Keratinocyte (primary cell): ENCODE data around the gene ANXA3. TPM values are rescaled to one million over a fixed set of nuclear protein-coding genes. Genes with fewer than 3 reads are reported as not detected.

Experiments
- DNase-seq: peaks from one replicate; pipeline ENCODE4 v3.0.0-alpha.2; 2011; ENCODE audit warnings: low read depth, missing footprints, low spot score
- FAIRE-seq: peaks from 2 replicates; lab custom pipeline; 2011; peaks lifted over from hg19 to GRCh38; lab: Jason Lieb, UNC
- H2AFZ ChIP-seq: 2 replicates; pipeline ENCODE4 v1.6.0; 2012; ENCODE audit warnings: low read length, control low read depth, inconsistent platforms; ENCODE audit not compliant: control insufficient read depth
- H3K27ac ChIP-seq: 2 replicates; pipeline ENCODE4 v1.5.1; 2011; ENCODE audit warnings: low read length; ENCODE audit not compliant: control insufficient read depth, insufficient read depth
- H3K27me3 ChIP-seq: 3 replicates; pipeline ENCODE4 v1.6.0; 2011; ENCODE audit warnings: low read length; ENCODE audit not compliant: control insufficient read depth, insufficient read depth; ENCODE audit errors: extremely low read depth
- H3K36me3 ChIP-seq, 2 experiments: 2 replicates in 1 of 2; 3 replicates in 1 of 2; pipeline ENCODE4 v1.5.1; 2011; ENCODE audit warnings: low read length in 2 of 2, mild to moderate bottlenecking in 1 of 2; ENCODE audit not compliant: control insufficient read depth in 2 of 2, insufficient read depth in 2 of 2; ENCODE audit errors: extremely low read depth in 1 of 2
- H3K4me1 ChIP-seq: 3 replicates; pipeline ENCODE4 v1.5.1; 2011; ENCODE audit warnings: low read length; ENCODE audit not compliant: control insufficient read depth, insufficient read depth; ENCODE audit errors: extremely low read depth
- H3K4me2 ChIP-seq: 3 replicates; pipeline ENCODE4 v1.6.0; 2011; ENCODE audit warnings: low read depth, low read length; ENCODE audit not compliant: control insufficient read depth, insufficient read depth; ENCODE audit errors: extremely low read depth
- H3K4me3 ChIP-seq, 3 experiments: fragments of 200-600 bp in 1 of 3; sonication (generic) in 1 of 3; 2 replicates in 2 of 3; 3 replicates in 1 of 3; pipeline ENCODE4 v1.5.1; 2011 to 2016; ENCODE audit warnings: low read length in 3 of 3, mild to moderate bottlenecking in 3 of 3, control low read depth in 2 of 3, inconsistent platforms in 1 of 3, low read depth in 1 of 3, mixed read lengths in 1 of 3, mixed run types in 1 of 3, moderate library complexity in 1 of 3; ENCODE audit not compliant: control insufficient read depth in 2 of 3, insufficient read depth in 2 of 3; ENCODE audit errors: extremely low read depth in 1 of 3
- H3K79me2 ChIP-seq: 2 replicates; pipeline ENCODE4 v1.6.0; 2012; ENCODE audit warnings: low read length; ENCODE audit not compliant: control insufficient read depth, insufficient read depth
- H3K9ac ChIP-seq: 3 replicates; pipeline ENCODE4 v1.6.0; 2011; ENCODE audit warnings: low read length; ENCODE audit not compliant: control insufficient read depth, insufficient read depth; ENCODE audit errors: extremely low read depth
- H3K9me1 ChIP-seq: 3 replicates; pipeline ENCODE4 v1.6.0; 2011; ENCODE audit warnings: low read length; ENCODE audit not compliant: control insufficient read depth, insufficient read depth; ENCODE audit errors: extremely low read depth
- H3K9me3 ChIP-seq: 2 replicates; pipeline ENCODE4 v1.5.1; 2012; ENCODE audit warnings: low read depth, low read length; ENCODE audit not compliant: control insufficient read depth
- H4K20me1 ChIP-seq: 3 replicates; pipeline ENCODE4 v1.6.0; 2011; ENCODE audit warnings: low read length; ENCODE audit not compliant: control insufficient read depth, insufficient read depth; ENCODE audit errors: extremely low read depth
- EZH2 ChIP-seq: IDR thresholded peaks from one replicate; pipeline ENCODE4 v1.6.1; 2012; ENCODE audit warnings: inconsistent platforms, mild to moderate bottlenecking, low read length, moderate library complexity
- dilution Hi-C: fragments of 300-500 bp; cut with MboI; formaldehyde crosslinking; loops from one replicate; pipeline ENCODE4 v1.7.0; 2020; ENCODE audit warnings: low sequenced_read_pairs; ENCODE audit not compliant: extremely low pct_ligation_motif_present
- polyA plus RNA-seq, 5 experiments: library from polyadenylated mRNA; depleted of rRNA in 3 of 5; stranded (reverse) in 3 of 5; stranded (forward) in 1 of 5; unstranded in 1 of 5; fragments of >200 nt; gene quantifications; 1 replicate in 1 of 5; 2 replicates in 3 of 5; 3 replicates in 1 of 5; pipeline versions ENCODE4 v1.2.1 to v1.2.3, GENCODE V29; 2011 to 2012; ENCODE audit warnings: missing spikeins in 2 of 5, low read depth in 1 of 5, low replicate concordance in 1 of 5
- TF ChIP-seq, protein P1 (sequence below), 3 experiments: IDR thresholded peaks in 1 of 3; conservative IDR thresholded peaks in 1 of 3; optimal IDR thresholded peaks in 1 of 3; 2 replicates in 2 of 3; 3 replicates in 1 of 3; pipeline versions ENCODE3 to v1.5.1; 2011; ENCODE audit warnings: low read length in 3 of 3, mild to moderate bottlenecking in 3 of 3, moderate library complexity in 2 of 3, control low read depth in 1 of 3, inconsistent platforms in 1 of 3; ENCODE audit not compliant: insufficient read depth in 2 of 3; ENCODE audit errors: extremely low read depth in 1 of 3

ANXA3 gene
- polyA plus RNA-seq, 1 donor (not counting 4 experiments of a cell fraction or from before 2014, with no cell fraction given) = 463 TPM

DNA sequence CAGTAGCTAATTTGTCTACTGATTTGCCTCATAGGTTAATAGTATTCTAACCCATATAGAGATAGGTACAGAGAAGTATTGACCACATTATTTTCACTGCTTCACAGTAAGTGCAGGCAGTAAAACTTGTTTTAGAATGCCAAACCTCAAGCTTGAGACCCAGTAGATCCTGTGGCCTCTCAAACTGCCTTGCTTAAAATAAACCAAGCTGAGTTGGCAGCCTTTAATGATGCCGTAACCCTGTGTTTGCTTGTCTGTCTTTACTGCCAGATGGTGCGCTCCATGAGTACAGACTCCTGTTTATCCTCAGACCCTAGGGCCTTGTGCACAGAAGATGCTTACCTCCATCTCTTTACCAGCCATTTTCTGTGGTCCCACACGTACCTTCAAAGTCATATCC, 50.8 kb downstream of the ANXA3 start:
- Histone ChIP-seq H3K9me3 (no peaks in the 10 kb centered on the region), H4K20me1 (no peaks in the 10 kb centered on the region), H3K27me3 (no peaks in the 10 kb centered on the region), H3K4me1 (no peaks in the 10 kb centered on the region), H3K27ac (no peak overlapping the region), H3K4me2 (no peak overlapping the region), H3K36me3 (peaks cover 42 to 46% of the 10 kb centered on the region in 2 experiments), H3K9ac (no peak overlapping the region), H3K9me1 (peaks cover 2% of the 10 kb centered on the region), H3K79me2 (no peaks in the 10 kb centered on the region), H2AFZ (no peak overlapping the region), H3K4me3 (no peak overlapping the region)
- DNase-seq = no peak
- dilution Hi-C loops = loop anchor here (25.0 kb wide), 1 partner anchor 260 kb away; no protein-coding TSS in a partner anchor
- no peak for FAIRE-seq
- TF ChIP-seq EZH2 = no peak
- TF ChIP-seq, protein P1, sequence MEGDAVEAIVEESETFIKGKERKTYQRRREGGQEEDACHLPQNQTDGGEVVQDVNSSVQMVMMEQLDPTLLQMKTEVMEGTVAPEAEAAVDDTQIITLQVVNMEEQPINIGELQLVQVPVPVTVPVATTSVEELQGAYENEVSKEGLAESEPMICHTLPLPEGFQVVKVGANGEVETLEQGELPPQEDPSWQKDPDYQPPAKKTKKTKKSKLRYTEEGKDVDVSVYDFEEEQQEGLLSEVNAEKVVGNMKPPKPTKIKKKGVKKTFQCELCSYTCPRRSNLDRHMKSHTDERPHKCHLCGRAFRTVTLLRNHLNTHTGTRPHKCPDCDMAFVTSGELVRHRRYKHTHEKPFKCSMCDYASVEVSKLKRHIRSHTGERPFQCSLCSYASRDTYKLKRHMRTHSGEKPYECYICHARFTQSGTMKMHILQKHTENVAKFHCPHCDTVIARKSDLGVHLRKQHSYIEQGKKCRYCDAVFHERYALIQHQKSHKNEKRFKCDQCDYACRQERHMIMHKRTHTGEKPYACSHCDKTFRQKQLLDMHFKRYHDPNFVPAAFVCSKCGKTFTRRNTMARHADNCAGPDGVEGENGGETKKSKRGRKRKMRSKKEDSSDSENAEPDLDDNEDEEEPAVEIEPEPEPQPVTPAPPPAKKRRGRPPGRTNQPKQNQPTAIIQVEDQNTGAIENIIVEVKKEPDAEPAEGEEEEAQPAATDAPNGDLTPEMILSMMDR (optimal IDR thresholded peaks at IDR 0.05 in 1 of 3, IDR thresholded peaks at IDR 0.05 in 1 of 3, conservative IDR thresholded peaks at IDR 0.05 in 1 of 3; ENCODE audit: extremely low read depth in 1 of 3, insufficient read depth in 2 of 3, low read length in 3 of 3) = no peak

DNA sequence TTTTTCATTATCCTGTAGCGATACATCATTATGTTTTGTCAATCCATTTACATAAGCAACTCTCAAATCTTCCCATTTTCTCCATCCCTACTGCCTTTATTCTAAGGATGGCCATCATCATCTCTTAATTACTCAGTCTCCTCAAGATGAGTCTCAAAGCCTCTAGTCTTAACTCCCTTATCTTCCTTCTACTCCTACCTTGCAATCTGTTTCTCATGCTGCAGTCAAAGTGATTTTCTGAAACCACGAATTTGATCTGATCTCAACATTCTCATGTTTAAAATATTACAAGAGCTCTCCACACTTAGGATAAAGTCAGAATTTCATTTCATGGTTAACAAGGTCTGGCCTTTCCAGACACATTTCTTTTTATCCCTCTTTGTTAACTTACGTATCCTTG, 51.8 kb downstream of the ANXA3 start:
- Histone ChIP-seq H3K9me3 (no peaks in the 10 kb centered on the region), H3K27ac (no peak overlapping the region), H3K4me1 (no peaks in the 10 kb centered on the region), H3K9ac (no peak overlapping the region), H3K9me1 (no peaks in the 10 kb centered on the region), H2AFZ (no peak overlapping the region), H4K20me1 (no peaks in the 10 kb centered on the region), H3K79me2 (no peaks in the 10 kb centered on the region), H3K4me2 (no peak overlapping the region), H3K27me3 (no peaks in the 10 kb centered on the region), H3K4me3 (no peak overlapping the region), H3K36me3 (peaks cover 48 to 50% of the 10 kb centered on the region in 2 experiments)
- TF ChIP-seq, protein P1 (optimal IDR thresholded peaks at IDR 0.05 in 1 of 3, IDR thresholded peaks at IDR 0.05 in 1 of 3, conservative IDR thresholded peaks at IDR 0.05 in 1 of 3; ENCODE audit: extremely low read depth in 1 of 3, insufficient read depth in 2 of 3, low read length in 3 of 3) = no peak
- no peak for TF ChIP-seq EZH2
- FAIRE-seq = no peak
- dilution Hi-C loops = loop anchor here (25.0 kb wide), 1 partner anchor 259 kb away; no protein-coding TSS in a partner anchor
- DNase-seq = no peak
